ENCODE data around the gene PATZ1.

- TF ChIP-seq CTCF (IDR thresholded peaks at IDR 0.05) = no peak
- no peak for TF ChIP-seq HEYL (CRISPR knock-in tag; IDR thresholded peaks at IDR 0.05)
- no peak for TF ChIP-seq POLR2A (IDR thresholded peaks at IDR 0.05; ENCODE audit: low read length)
- TF ChIP-seq ZSCAN20 (CRISPR knock-in tag; IDR thresholded peaks at IDR 0.05) = no peak
- no peak for TF ChIP-seq MAFK (IDR thresholded peaks at IDR 0.05; ENCODE audit: partially characterized antibody)
- no peak for TF ChIP-seq HOXB13 (CRISPR knock-in tag; IDR thresholded peaks at IDR 0.05; ENCODE audit: low read depth)
- no peak for TF ChIP-seq JUN (IDR thresholded peaks at IDR 0.05)
- no peak for TF ChIP-seq ELK1 (IDR thresholded peaks at IDR 0.05; ENCODE audit: low read depth, low read length)
- TF ChIP-seq RARB (CRISPR knock-in tag; IDR thresholded peaks at IDR 0.05) = no peak
- no peak for TF ChIP-seq MAZ (IDR thresholded peaks at IDR 0.05; ENCODE audit: borderline replicate concordance, low read depth, low read length)
- TF ChIP-seq RAD21 (conservative IDR thresholded peaks at IDR 0.05 in 1 of 2, IDR thresholded peaks at IDR 0.05 in 1 of 2) = no peak
- TF ChIP-seq USF2 (IDR thresholded peaks at IDR 0.05) = no peak
- TF ChIP-seq MYC (IDR thresholded peaks at IDR 0.05; ENCODE audit: borderline replicate concordance, low read length) = no peak
- no peak for TF ChIP-seq EP300 (IDR thresholded peaks at IDR 0.05)
Observed at GRCh38 chr22:31334329-31334728, 11.8 kb downstream of the PATZ1 start.

Data from A549 (cell line).